Thoracic aorta (tissue), 2 donors: ENCODE measurements around the gene SPATA46. TPM values are rescaled to one million over a fixed set of nuclear protein-coding genes. Genes with fewer than 3 reads are reported as not detected.

Experiments used
- ATAC-seq: fragments of 150-250 bp; one replicate; pipeline ENCODE4 v1.8.0; 2017; ENCODE audit warnings: low read depth; ENCODE audit not compliant: insufficient number of reproducible peaks, low FRiP score
- DNase-seq: peaks from one replicate; pipeline ENCODE4 v3.0.0-alpha.2; 2020; ENCODE audit warnings: low spot score
- H3K27ac ChIP-seq, 2 donors: fragments of 200-600 bp; sonication (generic); 1 replicate in 1 of 2; 2 replicates in 1 of 2; pipeline ENCODE4 v1.5.1; 2016; ENCODE audit warnings: mild to moderate bottlenecking in 2 of 2, moderate library complexity in 2 of 2
- H3K27me3 ChIP-seq: fragments of 200-600 bp; sonication (generic); replicated peaks from 2 replicates; pipeline ENCODE4 v1.6.0; 2016; ENCODE audit warnings: mild to moderate bottlenecking; ENCODE audit not compliant: insufficient read depth
- H3K36me3 ChIP-seq: fragments of 200-600 bp; sonication (generic); one replicate; pipeline ENCODE4 v1.5.1; 2016
- H3K4me1 ChIP-seq, 2 donors: fragments of 200-600 bp; sonication (generic); 1 replicate in 1 of 2; 2 replicates in 1 of 2; pipeline versions ENCODE4 v1.5.1 to v1.6.0; 2016; ENCODE audit warnings: low read depth in 2 of 2, mild to moderate bottlenecking in 1 of 2; ENCODE audit not compliant: control insufficient read depth in 1 of 2
- H3K4me3 ChIP-seq: fragments of 200-600 bp; sonication (generic); 2 replicates; pipeline ENCODE4 v1.5.1; 2016; ENCODE audit warnings: mild to moderate bottlenecking
- H3K9me3 ChIP-seq: fragments of 200-600 bp; sonication (generic); 2 replicates; pipeline ENCODE4 v1.5.1; 2016
- CTCF ChIP-seq: fragments of 200-600 bp; sonication (generic); IDR thresholded peaks from one replicate; pipeline ENCODE4 v1.5.1; 2019; ENCODE audit warnings: antibody characterized with exemption
- total RNA-seq, 2 donors: library from RNA; depleted of rRNA; stranded (reverse); fragments of >200 nt; gene quantifications; one replicate each; pipeline versions ENCODE4 v1.1.0 to v1.2.3, GENCODE V29; 2016

SPATA46 gene
- total RNA-seq, 2 donors from 2014 or later = not detected

- Histone ChIP-seq H3K4me3 (no peak overlapping the region), H3K9me3 (no peaks in the 10 kb centered on the region), H3K27me3 (no peaks in the 10 kb centered on the region), H3K36me3 (no peaks in the 10 kb centered on the region), H3K27ac (no peak overlapping the region), H3K4me1 (no peaks in the 10 kb centered on the region)
- DNase-seq (no peak), ATAC-seq (no peak)
- TF ChIP-seq CTCF = no peak
Observed at GRCh38 chr1:162324396-162324795, 52.3 kb downstream of the SPATA46 start.

Other genes with a start within 250 kb of the SPATA46 start
- 10 to 100 TPM in 1 of 2 donors, 1 to 10 TPM in 1; 3.3 to 11.8 TPM for gene C1orf226, start 4.9 kb upstream of the SPATA46 start, total RNA-seq
- gene SH2D1B, start 35.3 kb upstream of the SPATA46 start, total RNA-seq = under 1 TPM in 1 of 2 donors, not detected in 1; 0.68 TPM
- 10 to 100 TPM; 29.4 to 38.7 TPM for gene UHMK1, start 121.0 kb upstream of the SPATA46 start, total RNA-seq
- gene UAP1, start 184.9 kb upstream of the SPATA46 start, total RNA-seq = 100 to 1,000 TPM in 1 of 2 donors, 10 to 100 TPM in 1; 70.4 to 284 TPM